SK-N-DZ (cell line): Measurements from ENCODE around the gene OR2A5.

Source experiments
- small RNA-seq, 2 experiments: library from RNA; depleted of rRNA; stranded (forward); fragments of <200 nt; gene quantifications; one replicate each; pipeline ENCODE3, GENCODE V24; 2014

The OR2A5 gene

Small RNAs within 50 kb of the gene (small RNA-seq; reads per million reads assigned to genes)
- gene OR2A41P: 0 reads per million in 2 experiments
